DOHH2 (cell line): ENCODE results near the gene GALNT12.

ENCODE experiments used
- H3F3A ChIP-seq: fragments of 200-600 bp; sonication (generic), shearing (Covaris generic); 2 replicates; pipeline ENCODE4 v1.6.0; 2016; ENCODE audit warnings: antibody characterized with exemption, mild to moderate bottlenecking; ENCODE audit not compliant: control insufficient read depth, insufficient read depth
- H3K27ac ChIP-seq: fragments of 200-600 bp; sonication (generic); 2 replicates; pipeline ENCODE4 v1.5.1; 2014; ENCODE audit warnings: low read depth, mild to moderate bottlenecking, low read length, moderate library complexity
- H3K27me3 ChIP-seq: fragments of 200-600 bp; sonication (generic); 2 replicates; pipeline ENCODE4 v1.6.1; 2014; ENCODE audit warnings: mild to moderate bottlenecking, low read length, mixed read lengths; ENCODE audit not compliant: control insufficient read depth
- H3K36me3 ChIP-seq: fragments of 200-600 bp; sonication (generic); 2 replicates; pipeline ENCODE4 v1.6.1; 2014; ENCODE audit warnings: mild to moderate bottlenecking, low read length, moderate library complexity, mixed read lengths; ENCODE audit not compliant: control insufficient read depth
- H3K4me1 ChIP-seq: fragments of 200-600 bp; sonication (generic); 2 replicates; pipeline ENCODE4 v1.6.1; 2014; ENCODE audit warnings: mild to moderate bottlenecking, low read length, mixed read lengths; ENCODE audit not compliant: control insufficient read depth
- H3K4me2 ChIP-seq: fragments of 200-600 bp; sonication (generic); 2 replicates; pipeline ENCODE4 v1.6.0; 2014; ENCODE audit warnings: mild to moderate bottlenecking, low read length, moderate library complexity
- H3K4me3 ChIP-seq: fragments of 200-600 bp; sonication (generic); 2 replicates; pipeline ENCODE4 v1.5.1; 2014; ENCODE audit warnings: mild to moderate bottlenecking, low read length, mixed read lengths
- H3K79me2 ChIP-seq: fragments of 200-600 bp; sonication (generic); 2 replicates; pipeline ENCODE4 v1.6.1; 2014; ENCODE audit warnings: mild to moderate bottlenecking, low read length, mixed read lengths; ENCODE audit not compliant: control insufficient read depth
- H3K9me2 ChIP-seq: fragments of 200-600 bp; sonication (generic); replicated peaks from 2 replicates; pipeline ENCODE4 v1.6.1; 2014; ENCODE audit warnings: mild to moderate bottlenecking, low read length, mixed read lengths; ENCODE audit not compliant: control insufficient read depth
- H3K9me3 ChIP-seq: fragments of 200-600 bp; sonication (generic); 2 replicates; pipeline ENCODE4 v1.6.1; 2014; ENCODE audit warnings: antibody characterized with exemption, low read length, mixed read lengths; ENCODE audit not compliant: control insufficient read depth, insufficient read depth
- H4K20me1 ChIP-seq: fragments of 200-600 bp; sonication (generic); 2 replicates; pipeline ENCODE4 v1.6.0; 2014; ENCODE audit warnings: low read depth, mild to moderate bottlenecking, antibody characterized with exemption, low read length, moderate library complexity; ENCODE audit not compliant: control insufficient read depth, insufficient read depth
- EZH2phosphoT487 ChIP-seq: fragments of 200-600 bp; sonication (generic); IDR thresholded peaks from 2 replicates; pipeline ENCODE4 v1.6.1; 2017; ENCODE audit warnings: borderline replicate concordance, mild to moderate bottlenecking, antibody characterized with exemption, low read length, moderate library complexity, mixed read lengths
- TF ChIP-seq, protein P1 (sequence below): fragments of 200-600 bp; sonication (generic); IDR thresholded peaks from one replicate; pipeline ENCODE4 v1.5.1; 2014; ENCODE audit warnings: antibody characterized with exemption, mild to moderate bottlenecking, low read depth, low read length; ENCODE audit not compliant: poor library complexity, severe bottlenecking

GALNT12 gene

DNA sequence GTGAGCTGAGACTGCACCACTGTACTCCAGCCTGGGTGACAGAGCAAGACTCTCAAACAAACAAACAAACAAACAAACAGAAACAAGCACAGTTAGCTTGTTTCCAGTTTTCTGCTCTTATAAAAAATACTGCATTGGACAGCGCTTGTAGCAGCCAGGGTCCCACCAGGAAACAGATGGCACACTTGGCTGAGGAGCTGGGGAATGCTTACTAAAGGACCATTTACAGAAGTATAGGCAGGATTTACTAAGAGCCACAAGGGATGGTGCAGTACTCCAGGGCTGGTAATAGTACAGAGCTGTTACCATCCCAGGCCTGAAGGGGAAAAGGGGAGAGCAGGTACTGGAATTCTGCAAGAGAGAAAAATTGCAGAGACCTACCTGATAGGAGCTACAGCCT lies 5.9 kb upstream of the GALNT12 start:
- no peaks in the 10 kb centered on the region for H4K20me1 ChIP-seq
- no peaks in the 10 kb centered on the region for H3K79me2 ChIP-seq
- no peak overlapping the region for H3K4me2 ChIP-seq
- no peaks in the 10 kb centered on the region for H3K36me3 ChIP-seq
- peaks cover 6% of the 10 kb centered on the region for H3K4me1 ChIP-seq
- H3K27me3 ChIP-seq = peaks cover 21% of the 10 kb centered on the region
- H3K9me3 ChIP-seq = peaks cover 6% of the 10 kb centered on the region
- no peaks in the 10 kb centered on the region for H3K9me2 ChIP-seq
- TF ChIP-seq EZH2phosphoT487 = no peak
- TF ChIP-seq, protein P1, sequence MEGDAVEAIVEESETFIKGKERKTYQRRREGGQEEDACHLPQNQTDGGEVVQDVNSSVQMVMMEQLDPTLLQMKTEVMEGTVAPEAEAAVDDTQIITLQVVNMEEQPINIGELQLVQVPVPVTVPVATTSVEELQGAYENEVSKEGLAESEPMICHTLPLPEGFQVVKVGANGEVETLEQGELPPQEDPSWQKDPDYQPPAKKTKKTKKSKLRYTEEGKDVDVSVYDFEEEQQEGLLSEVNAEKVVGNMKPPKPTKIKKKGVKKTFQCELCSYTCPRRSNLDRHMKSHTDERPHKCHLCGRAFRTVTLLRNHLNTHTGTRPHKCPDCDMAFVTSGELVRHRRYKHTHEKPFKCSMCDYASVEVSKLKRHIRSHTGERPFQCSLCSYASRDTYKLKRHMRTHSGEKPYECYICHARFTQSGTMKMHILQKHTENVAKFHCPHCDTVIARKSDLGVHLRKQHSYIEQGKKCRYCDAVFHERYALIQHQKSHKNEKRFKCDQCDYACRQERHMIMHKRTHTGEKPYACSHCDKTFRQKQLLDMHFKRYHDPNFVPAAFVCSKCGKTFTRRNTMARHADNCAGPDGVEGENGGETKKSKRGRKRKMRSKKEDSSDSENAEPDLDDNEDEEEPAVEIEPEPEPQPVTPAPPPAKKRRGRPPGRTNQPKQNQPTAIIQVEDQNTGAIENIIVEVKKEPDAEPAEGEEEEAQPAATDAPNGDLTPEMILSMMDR = no peak
- no peak overlapping the region for H3K27ac ChIP-seq
- H3F3A ChIP-seq = no peaks in the 10 kb centered on the region
- H3K4me3 ChIP-seq = no peak overlapping the region

DNA sequence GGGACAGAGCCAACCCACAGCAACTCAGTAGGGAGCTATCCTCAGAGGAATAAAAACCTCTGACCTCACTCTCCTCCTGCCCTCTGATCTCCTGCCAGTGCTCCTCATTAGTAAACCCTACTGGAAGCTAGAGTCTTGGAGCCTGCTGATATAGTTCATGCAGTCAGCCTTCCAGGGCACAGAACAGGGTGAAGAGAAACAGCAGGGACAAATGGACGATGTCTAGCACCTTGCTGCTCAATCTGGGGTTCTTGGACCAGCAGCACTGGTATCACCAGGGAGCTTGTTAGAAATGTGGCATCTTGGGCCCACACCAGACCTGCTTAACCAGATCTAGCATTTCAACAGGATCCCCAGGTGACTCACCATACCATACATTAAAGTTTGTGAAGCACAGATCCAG lies 5.5 kb upstream of the GALNT12 start:
- Histone ChIP-seq H3K9me3 (peaks cover 6% of the 10 kb centered on the region), H3K27me3 (peaks cover 23% of the 10 kb centered on the region), H3K9me2 (no peaks in the 10 kb centered on the region), H3K4me1 (peaks cover 4% of the 10 kb centered on the region), H3F3A (no peaks in the 10 kb centered on the region), H3K27ac (no peak overlapping the region), H3K36me3 (no peaks in the 10 kb centered on the region), H4K20me1 (no peaks in the 10 kb centered on the region), H3K79me2 (no peaks in the 10 kb centered on the region), H3K4me3 (no peak overlapping the region), H3K4me2 (no peak overlapping the region)
- TF ChIP-seq, protein P1 = no peak
- no peak for TF ChIP-seq EZH2phosphoT487

DNA sequence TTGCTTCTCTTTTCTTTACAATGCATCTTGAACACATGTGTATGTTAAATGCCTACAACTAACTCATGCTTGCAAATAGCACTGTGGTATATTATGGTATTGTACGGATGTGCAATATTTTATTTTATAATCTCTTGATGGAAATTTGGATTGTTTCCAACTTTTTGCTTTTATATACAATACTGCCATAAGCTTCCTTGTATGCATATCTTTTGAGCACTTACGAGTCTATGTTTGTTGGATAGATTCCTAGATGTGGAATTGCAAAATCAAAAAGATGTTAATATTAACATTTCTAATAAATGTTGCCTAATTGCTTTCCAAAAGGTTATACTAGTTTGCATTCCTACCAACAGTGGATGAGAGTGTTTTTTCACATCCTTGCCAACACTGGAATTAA lies 3.4 kb upstream of the GALNT12 start:
- H3K27me3 ChIP-seq = peaks cover 38% of the 10 kb centered on the region
- no peak overlapping the region for H3K4me2 ChIP-seq
- H3K36me3 ChIP-seq = no peaks in the 10 kb centered on the region
- no peak for TF ChIP-seq EZH2phosphoT487
- TF ChIP-seq, protein P1 = no peak
- no peaks in the 10 kb centered on the region for H4K20me1 ChIP-seq
- H3K9me2 ChIP-seq = no peaks in the 10 kb centered on the region
- H3K9me3 ChIP-seq = no peaks in the 10 kb centered on the region; the same call in 1 of the 2 replicates
- no peak overlapping the region for H3K4me3 ChIP-seq
- no peaks in the 10 kb centered on the region for H3K79me2 ChIP-seq
- H3F3A ChIP-seq = no peaks in the 10 kb centered on the region
- no peak overlapping the region for H3K27ac ChIP-seq
- peaks cover 17% of the 10 kb centered on the region for H3K4me1 ChIP-seq
